ENCODE results near the gene COL20A1. TPM values are rescaled to one million over a fixed set of nuclear protein-coding genes. Genes with fewer than 3 reads are reported as not detected.

COL20A1 gene
- total RNA-seq, 1 donor from 2014 or later: not detected

- DNase-seq (ENCODE audit: extremely low read depth, low read depth, low spot score): no peak
These were observed 65.2 kb downstream of the COL20A1 start for GRCh38 chr20:63357921-63358905.

DNA sequence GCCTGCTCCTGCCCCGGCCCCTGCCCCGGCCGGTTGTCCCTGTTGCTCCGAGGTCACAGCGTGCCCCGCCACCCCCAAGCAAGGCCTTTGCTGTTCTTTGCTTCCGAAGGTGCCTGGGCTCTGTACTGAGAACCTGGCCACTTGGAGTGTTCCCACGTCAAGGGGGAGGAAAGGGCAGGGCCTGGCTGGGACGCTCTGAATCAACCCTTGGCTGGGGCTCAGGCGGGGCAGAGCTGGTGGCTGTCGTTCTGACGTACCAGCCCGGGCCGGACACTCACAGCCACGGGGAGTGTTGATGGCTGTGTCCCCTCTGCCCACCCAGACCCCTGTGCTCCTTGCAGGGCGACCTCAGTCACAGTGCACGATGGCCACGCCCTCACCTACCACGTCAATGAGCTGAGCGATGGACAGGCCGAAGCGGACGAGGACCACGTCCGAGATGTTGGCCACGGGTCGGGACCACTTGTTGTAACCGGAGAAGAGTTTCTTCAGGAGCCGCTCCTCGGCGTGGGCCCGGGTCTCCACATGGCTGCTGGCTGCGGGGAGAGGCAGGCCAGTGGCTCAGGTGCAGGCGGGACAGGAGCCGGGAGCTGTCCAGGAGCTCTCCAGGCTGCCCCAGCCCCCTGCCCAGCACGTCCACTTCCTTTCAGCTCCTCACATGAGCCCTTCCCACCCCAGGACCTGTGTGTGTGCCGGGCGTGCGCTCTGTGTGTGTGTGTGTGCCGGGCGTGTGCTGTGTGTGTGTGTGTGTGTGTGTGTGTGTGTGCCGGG, 66.4 kb downstream of the COL20A1 start:
- DNase-seq (ENCODE audit: extremely low read depth, low read depth, low spot score): no peak

DNA sequence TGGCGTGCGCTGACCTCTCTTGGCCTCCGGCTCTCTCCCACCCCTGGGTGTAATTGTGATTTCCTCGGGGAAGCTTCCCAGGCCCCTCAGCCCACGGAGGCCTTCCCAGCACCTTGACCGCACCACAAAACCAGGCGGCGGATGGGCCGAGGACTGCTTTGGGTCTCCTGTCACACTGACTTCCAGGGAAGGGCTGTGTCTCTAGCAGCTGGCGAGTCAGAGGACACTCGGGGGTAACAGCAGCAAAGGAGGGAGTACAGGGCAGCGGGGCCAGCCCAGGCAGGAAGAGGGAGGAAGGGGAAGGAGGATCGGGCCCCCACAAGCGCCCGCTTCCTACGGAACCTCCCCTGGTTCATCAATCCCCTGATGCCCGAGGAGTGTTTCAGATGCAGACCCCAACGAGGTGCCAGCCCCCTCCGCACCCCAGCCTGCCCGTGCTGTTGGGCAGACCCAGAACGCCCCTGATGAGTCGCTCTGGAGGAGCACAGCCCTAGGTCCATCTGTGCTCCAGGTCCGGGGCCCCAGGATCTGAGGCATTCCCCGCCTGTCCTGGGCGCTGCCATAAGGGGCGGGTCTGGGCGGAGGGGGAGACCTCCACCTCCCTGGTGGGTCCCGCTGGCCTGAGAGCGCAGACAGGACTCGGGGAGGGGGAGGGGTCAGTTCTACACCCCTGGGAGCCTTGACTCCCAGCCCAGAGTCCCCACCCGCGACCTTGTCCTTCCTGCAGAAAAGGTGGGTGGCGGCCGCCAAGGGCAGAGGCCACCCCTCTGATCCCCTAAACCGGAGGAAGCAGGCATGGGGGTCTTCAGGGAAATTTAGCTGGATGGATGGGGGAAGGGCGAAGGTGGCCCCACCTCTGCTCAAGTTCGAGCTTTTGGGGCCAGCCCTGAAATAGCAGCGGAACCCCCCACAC, 67.2 kb downstream of the COL20A1 start:
- no peak for DNase-seq (ENCODE audit: extremely low read depth, low read depth, low spot score)

DNA sequence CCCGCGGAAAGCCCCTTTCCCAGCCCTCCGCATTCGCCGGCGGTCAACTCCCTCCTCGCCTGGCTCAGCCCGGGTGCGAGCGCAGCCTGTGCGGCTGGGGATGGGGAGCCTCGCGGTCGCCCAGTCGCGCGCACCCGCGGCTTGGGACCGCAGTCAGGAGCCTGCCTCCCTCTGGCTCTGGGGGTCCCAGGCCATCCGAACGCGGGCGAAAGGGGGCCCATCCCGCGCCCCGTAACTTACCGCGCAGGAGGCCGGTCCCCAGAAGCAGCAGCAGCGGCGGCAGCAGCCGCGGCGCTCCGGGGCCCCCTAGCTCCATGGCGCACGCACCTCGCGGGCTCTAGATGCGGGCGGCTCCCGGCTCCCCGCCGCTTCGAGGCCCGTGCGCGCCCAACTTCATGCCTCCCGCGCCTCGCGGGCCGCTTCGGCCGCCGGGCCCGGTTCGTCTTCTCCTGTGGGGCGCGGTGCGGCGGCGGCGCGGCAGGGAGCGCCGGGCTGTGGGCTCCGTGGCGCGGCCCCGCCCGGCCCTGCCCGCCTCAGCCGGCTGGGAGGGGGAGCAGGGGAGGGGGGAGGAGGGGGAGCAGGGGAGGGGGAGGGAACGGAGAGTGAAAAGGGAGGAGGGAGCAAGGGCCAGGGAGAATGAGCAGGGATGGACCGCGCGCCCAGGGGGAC, 68.0 kb downstream of the COL20A1 start, which contains the start of gene CHRNA4:
Gene CHRNA4 (minus strand): TSS at position 500 of the 669 bp plus-strand sequence. CDS start 184 bp downstream, at position 316.
- no peak for DNase-seq (ENCODE audit: extremely low read depth, low read depth, low spot score)

DNA sequence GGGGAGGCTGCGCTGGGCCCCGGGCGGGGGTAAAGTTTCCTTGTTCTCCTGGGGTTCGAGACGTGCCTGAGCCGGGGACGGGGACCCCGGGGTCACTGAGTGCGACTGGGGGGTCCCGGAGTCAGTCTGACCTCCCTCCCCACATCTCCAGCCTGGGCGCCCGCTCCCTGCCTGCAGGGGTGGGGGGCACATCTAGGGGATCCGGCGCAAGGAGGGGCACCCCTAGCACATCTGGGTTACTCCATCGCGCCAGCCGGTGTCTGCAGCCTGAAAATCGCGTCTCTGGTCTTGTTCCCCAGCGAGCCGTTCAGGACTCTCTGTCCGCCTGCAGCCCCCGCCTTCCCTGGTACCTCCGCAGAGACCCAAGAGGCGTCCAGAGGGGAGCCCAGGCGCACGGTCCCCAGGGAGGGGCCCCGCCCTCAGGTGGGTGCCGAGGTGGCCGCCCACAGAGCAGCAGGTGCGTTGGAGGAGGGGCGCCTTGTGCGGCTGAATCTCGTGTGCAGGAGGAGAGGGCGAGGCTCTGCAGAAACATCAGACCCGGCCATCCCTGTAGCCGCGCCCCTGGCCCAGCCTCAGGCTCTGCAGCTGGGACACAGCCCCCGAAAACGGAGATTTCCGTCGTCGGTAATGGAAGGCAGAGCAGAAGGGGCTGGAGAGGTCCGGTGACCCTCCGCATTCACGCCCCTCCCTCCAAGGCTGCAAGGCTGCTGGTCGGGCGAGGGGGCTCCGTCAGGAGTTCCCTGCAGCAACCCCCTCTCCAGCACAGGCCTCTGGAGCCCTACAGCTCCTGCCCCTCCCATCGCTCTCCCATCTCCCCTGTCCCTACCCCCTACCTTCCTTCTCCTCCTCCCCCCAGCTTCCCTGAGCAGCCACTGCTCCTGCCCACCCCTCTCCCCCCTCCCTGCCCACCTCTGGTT, 68.8 kb downstream of the COL20A1 start:
- DNase-seq (ENCODE audit: extremely low read depth, low read depth, low spot score): no peak

DNA sequence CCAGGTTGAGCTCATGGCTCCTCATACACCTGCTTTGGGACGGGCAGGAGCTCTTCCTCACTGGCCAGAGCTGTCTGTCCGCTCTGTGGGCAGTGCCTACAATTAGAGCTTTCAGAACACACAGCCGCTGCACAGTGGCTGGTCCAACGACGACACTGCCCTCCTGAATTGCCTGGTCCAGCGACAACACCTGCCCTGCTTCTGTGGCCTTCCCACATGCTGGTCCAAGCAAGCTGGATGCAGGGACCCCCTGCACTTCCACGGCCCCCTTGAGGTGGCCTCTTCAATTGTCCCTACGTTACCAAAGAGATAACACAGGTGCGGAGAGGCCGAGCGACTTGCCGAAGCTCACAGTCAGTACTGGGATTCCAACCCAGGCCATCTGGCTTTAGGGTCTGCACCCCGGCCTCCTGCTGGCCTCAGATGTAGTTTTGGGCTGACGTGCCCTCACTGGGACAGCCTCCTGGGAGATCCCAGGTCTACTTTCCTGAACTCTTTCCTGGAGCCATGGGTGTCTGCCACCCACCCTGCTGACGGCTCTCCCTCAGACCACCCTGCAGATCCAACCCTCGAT, 69.5 kb downstream of the COL20A1 start:
- no peak for DNase-seq (ENCODE audit: extremely low read depth, low read depth, low spot score)

DNA sequence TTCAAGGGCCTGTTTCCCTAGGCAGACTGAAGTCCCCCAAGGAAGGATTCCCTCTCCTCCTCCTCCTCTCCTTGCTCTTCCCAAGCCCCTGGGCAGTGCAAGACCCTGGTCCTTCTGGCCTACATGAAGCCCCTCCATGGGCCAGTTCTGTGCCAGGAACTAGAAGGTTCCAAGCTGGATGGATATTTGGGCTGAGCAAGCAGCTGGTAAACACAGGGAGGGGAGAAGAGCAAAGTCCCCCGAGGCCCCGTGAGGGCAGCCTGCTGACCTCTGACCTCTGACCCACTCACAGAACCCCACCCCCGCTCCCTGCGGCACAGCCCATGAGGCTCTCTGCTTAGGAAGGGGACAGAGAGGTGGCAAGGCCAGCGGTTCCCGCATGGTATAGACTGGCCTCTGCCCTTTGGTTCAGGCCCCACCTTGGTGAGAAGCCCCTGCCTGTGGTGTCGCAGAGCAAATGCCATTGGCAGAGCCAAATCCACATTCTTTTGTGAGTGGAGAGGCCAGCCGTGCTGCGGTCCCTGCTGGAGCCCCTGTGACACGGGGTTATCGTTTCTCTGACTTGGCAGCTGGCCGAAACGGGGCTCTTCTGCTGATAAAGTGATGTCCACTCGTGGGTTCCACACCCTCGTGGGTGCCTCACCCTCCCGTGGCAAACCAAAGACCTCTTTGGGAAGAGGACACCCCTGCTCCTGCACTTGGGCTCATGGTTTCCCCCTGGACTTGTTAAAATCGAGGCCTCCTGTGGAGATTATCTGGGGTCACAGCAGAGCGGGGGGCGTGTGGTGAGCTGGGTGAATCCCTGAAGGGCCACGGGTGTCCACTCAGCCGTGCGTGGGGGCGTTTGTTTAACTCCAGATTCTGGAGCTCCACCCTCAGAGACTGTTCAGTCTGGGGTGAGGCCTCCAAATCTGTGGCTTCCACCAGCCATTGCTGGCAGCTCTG, 70.3 kb downstream of the COL20A1 start:
- DNase-seq (ENCODE audit: extremely low read depth, low read depth, low spot score): no peak

GRCh38 chr20:63363981-63364561, 71.1 kb downstream of the COL20A1 start:
- DNase-seq (ENCODE audit: extremely low read depth, low read depth, low spot score): no peak

GRCh38 chr20:63364801-63365585, 72.0 kb downstream of the COL20A1 start:
- no peak for DNase-seq (ENCODE audit: extremely low read depth, low read depth, low spot score)

DNA sequence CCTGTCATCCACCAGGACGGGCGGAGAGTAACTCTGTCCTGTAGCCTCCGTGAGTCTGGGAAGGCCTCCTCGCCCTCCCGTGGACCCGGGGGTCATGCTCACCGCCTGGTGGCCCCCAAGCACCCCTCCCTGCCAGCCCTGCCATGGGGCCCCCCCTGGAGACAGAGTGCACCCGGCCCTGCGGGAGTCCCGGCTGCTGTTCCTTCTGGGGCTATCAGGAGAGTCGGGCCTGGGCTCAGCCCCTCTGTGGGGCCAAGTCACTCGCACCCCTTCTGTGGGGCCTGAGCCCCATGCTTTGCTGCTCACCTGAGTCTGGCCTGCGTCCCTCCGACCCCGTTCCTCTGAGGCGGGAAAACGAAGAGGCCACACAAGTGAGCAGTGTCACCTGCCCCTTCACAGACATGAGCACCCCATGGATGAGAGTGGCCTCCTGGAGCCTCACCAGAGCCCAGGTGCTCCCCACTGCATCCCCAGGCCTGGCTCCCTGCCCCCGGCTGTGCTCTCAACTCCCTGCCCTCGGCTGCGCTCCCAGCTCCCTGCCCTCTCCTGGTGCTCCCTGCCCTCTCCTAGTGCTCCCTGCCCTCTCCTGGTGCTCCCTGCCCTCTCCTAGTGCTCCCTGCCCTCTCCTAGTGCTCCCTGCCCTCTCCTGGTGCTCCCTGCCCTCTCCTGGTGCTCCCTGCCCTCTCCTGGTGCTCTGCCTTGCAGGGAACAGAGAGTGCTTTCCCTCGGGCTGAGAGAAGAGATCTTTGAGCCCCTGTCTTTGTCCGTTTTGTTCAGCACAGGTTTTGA, 72.8 kb downstream of the COL20A1 start:
- DNase-seq (ENCODE audit: extremely low read depth, low read depth, low spot score): no peak

GRCh38 chr20:63366390-63367365, 73.7 kb downstream of the COL20A1 start:
- no peak for DNase-seq (ENCODE audit: extremely low read depth, low read depth, low spot score)

- no peak for DNase-seq (ENCODE audit: extremely low read depth, low read depth, low spot score)
These were observed 74.6 kb downstream of the COL20A1 start for GRCh38 chr20:63367446-63368055.

DNA sequence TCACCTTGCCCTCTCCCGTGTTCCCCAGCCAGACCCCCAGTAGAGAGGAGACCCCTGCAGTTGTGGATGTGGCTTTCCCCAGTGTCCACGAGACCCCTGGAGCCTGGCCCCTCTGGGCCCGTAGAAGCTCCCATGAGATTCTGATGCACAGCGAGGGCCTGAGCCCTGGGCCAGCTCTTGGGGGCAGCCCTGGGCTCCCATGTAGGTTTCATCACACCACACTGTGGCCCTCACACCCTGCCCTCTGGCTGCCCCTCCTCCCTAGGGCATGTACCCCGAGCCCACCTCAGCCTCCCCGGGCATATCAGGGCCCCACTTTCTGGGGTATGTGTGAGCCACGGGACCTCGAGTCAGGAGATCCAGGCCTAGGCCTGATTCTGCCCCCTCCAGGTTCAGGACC, 75.2 kb downstream of the COL20A1 start:
- no peak for DNase-seq (ENCODE audit: extremely low read depth, low read depth, low spot score)

DNA sequence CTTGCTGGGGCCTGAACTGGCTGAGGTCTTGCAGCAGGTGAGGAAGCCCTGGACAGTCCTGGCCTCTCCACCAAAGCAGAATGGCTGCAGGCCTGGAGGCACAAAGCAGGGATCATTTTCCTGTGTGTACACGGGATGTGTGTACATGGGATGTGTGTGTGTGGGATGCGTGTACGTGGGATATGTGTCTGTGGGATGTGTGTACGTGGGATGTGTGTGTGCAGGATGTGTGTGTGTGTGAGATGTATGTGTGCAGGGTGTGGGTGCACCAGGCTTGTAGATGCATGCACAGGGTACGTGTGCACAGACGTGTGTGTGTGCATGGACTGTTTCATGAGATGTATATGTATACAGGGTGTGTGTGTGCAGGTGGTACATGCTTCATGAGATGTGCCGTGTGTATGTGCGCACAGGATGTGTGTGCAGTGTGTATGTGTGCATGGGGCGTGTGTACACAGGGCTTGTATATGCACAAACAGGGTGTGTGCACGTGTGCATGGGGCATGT, 76.1 kb downstream of the COL20A1 start:
- DNase-seq (ENCODE audit: extremely low read depth, low read depth, low spot score): no peak
